HG03060 (cell line): ENCODE results near the gene SCN2B.

Experiments used
- ATAC-seq: cut with Tn5 transposase; IDR thresholded peaks from one replicate; pipeline ENCODE4 v1.9.1; 2021; ENCODE audit warnings: low read depth, moderate number of reproducible peaks; ENCODE audit not compliant: unreplicated experiment

The SCN2B gene

GRCh38 chr11:118175031-118175992 lies 1.1 kb downstream of the SCN2B start:
- ATAC-seq, result no peak

- ATAC-seq, result no peak
Observed at GRCh38 chr11:118174006-118174567, 2.4 kb downstream of the SCN2B start.

- no peak for ATAC-seq
Observed at GRCh38 chr11:118172356-118172755, 4.1 kb downstream of the SCN2B start.

GRCh38 chr11:118171269-118172062 lies 5.0 kb downstream of the SCN2B start:
- ATAC-seq, result no peak

GRCh38 chr11:118170882-118171268 lies 5.6 kb downstream of the SCN2B start:
- ATAC-seq, result no peak

- ATAC-seq, result no peak
Observed at GRCh38 chr11:118170231-118170630, 6.2 kb downstream of the SCN2B start.

GRCh38 chr11:118169300-118170140 lies 6.9 kb downstream of the SCN2B start:
- ATAC-seq, result no peak

GRCh38 chr11:118168751-118169150 lies 7.7 kb downstream of the SCN2B start:
- ATAC-seq, result no peak

GRCh38 chr11:118168316-118168715 lies 8.1 kb downstream of the SCN2B start:
- ATAC-seq, result no peak

- no peak for ATAC-seq
Observed at GRCh38 chr11:118167906-118168305, 8.5 kb downstream of the SCN2B start.

GRCh38 chr11:118167253-118167652 lies 9.2 kb downstream of the SCN2B start:
- ATAC-seq, result no peak

- ATAC-seq, result no peak
Observed at GRCh38 chr11:118166641-118167040, 9.8 kb downstream of the SCN2B start.

GRCh38 chr11:118164885-118165284 lies 11.6 kb downstream of the SCN2B start:
- no peak for ATAC-seq

- no peak for ATAC-seq
Observed at GRCh38 chr11:118163494-118163893, 12.9 kb downstream of the SCN2B start.

- ATAC-seq, result no peak
Observed at GRCh38 chr11:118162846-118163245, 13.6 kb downstream of the SCN2B start.

GRCh38 chr11:118161786-118162185 lies 14.7 kb downstream of the SCN2B start:
- ATAC-seq, result no peak

GRCh38 chr11:118157186-118157895 lies 19.1 kb downstream of the SCN2B start:
- no peak for ATAC-seq

- no peak for ATAC-seq
Observed at GRCh38 chr11:118156531-118157185, 19.8 kb downstream of the SCN2B start.
